BLaER1 treated with 17β-estradiol and CSF1 and Interleukin-3, amounts not matched to agents 10 nM and 100 nM (cell line): ENCODE data around the gene SCAMP4.

Experiments used
- H3K27ac ChIP-seq, 11 experiments: shearing (Covaris generic); formaldehyde crosslinking; 2 replicates each; pipeline ENCODE4 v1.8.1; 2022
- H3K27me3 ChIP-seq, 11 experiments: shearing (Covaris generic); formaldehyde crosslinking; 2 replicates each; pipeline ENCODE4 v1.8.1; 2022
- H3K36me3 ChIP-seq, 11 experiments: shearing (Covaris generic); formaldehyde crosslinking; 2 replicates each; pipeline ENCODE4 v1.8.1; 2022
- H3K4me1 ChIP-seq, 10 experiments: shearing (Covaris generic); formaldehyde crosslinking; 2 replicates each; pipeline ENCODE4 v1.8.1; 2022
- H3K4me2 ChIP-seq, 11 experiments: shearing (Covaris generic); formaldehyde crosslinking; 2 replicates each; pipeline ENCODE4 v1.8.1; 2022
- H3K4me3 ChIP-seq, 10 experiments: shearing (Covaris generic); formaldehyde crosslinking; 2 replicates each; pipeline ENCODE4 v1.8.1; 2022
- H3K9ac ChIP-seq, 11 experiments: shearing (Covaris generic); formaldehyde crosslinking; 2 replicates each; pipeline ENCODE4 v1.8.1; 2022
- H3K9me3 ChIP-seq, 11 experiments: shearing (Covaris generic); formaldehyde crosslinking; replicated peaks in 1 of 11; 2 replicates each; pipeline ENCODE4 v1.8.1; 2022
- H4K20me1 ChIP-seq, 11 experiments: shearing (Covaris generic); formaldehyde crosslinking; 2 replicates each; pipeline ENCODE4 v1.8.1; 2022
- Cebpa-rat ChIP-seq, 11 experiments: shearing (Covaris generic); IDR thresholded peaks; 2 replicates each; pipeline ENCODE4 v1.8.1; 2022

The SCAMP4 gene

DNA sequence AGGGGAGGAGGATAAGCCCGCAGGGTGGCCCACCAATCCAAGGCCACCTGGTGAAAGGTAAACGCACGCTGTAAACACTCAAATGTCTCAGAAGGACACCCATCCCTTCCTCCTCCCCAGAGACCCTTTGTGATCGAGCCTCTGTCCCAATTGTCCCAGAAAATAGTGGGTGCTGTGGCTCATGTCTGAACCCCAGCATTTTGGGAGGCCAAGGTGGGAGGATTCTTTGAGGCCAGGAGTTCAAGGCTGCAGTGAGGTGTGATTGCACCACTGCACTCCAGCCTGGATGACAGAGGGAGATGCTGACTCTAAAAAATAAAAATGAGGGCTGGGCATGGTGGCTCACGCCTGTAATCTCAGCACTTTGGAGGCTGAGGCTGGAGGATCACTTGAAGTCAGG lies 16.8 kb upstream of the SCAMP4 start:
- Histone ChIP-seq H3K4me2 (no peak overlapping the region), H3K4me1 (peaks cover 28 to 53% (median 44%) of the 10 kb centered on the region in 10 experiments), H3K27ac (peak overlapping the region in 1 of 11 experiments; percentile 61; a peak in 1 of 22 replicates), H4K20me1 (peaks cover 14 to 17% (median 17%) of the 10 kb centered on the region in 11 experiments), H3K4me3 (no peak overlapping the region), H3K27me3 (no peaks in the 10 kb centered on the region), H3K9ac (0 out of 22 replicates have a peak overlapping the region, but pooled peaks of 1 of the 11 experiments have one; percentile 29), H3K9me3 (no peaks in the 10 kb centered on the region), H3K36me3 (0 out of 22 replicates have a peak, but pooled peaks cover 0 to under 1% (median 0%) of the 10 kb centered on the region in 11 experiments)
- TF ChIP-seq Cebpa-rat (IDR thresholded peaks at IDR 0.05) = no peak

GRCh38 chr19:1889907-1890306 lies 15.3 kb upstream of the SCAMP4 start:
- H3K27ac ChIP-seq = 0 out of 22 replicates have a peak overlapping the region, but pooled peaks of 1 of the 11 experiments have one; percentile 6
- no peak for TF ChIP-seq Cebpa-rat (IDR thresholded peaks at IDR 0.05)

GRCh38 chr19:1893791-1894190 lies 11.4 kb upstream of the SCAMP4 start:
- TF ChIP-seq Cebpa-rat (IDR thresholded peaks at IDR 0.05) = no peak
- no peaks in the 10 kb centered on the region for H3K36me3 ChIP-seq
- peak overlapping the region in 4 of 11 experiments; percentile 22 to 84 (median 28); a peak in 5 of 22 replicates for H3K27ac ChIP-seq
- H3K4me1 ChIP-seq = peaks cover 36 to 67% (median 60%) of the 10 kb centered on the region in 10 experiments
- H3K27me3 ChIP-seq = no peaks in the 10 kb centered on the region
- no peaks in the 10 kb centered on the region for H3K9me3 ChIP-seq
- H3K9ac ChIP-seq = no peak overlapping the region
- H4K20me1 ChIP-seq = no peaks in the 10 kb centered on the region
- no peak overlapping the region for H3K4me3 ChIP-seq
- H3K4me2 ChIP-seq = peak overlapping the region in 6 of 11 experiments; percentile 8 to 87 (median 58); a peak in 6 of 22 replicates

More at GRCh38 chr19:1889907-1890306, 15.3 kb upstream of the SCAMP4 start:
- no peak overlapping the region for H3K9ac ChIP-seq
- H3K9me3 ChIP-seq = no peaks in the 10 kb centered on the region
- H3K4me1 ChIP-seq = peaks cover 27 to 53% (median 46%) of the 10 kb centered on the region in 10 experiments
- H4K20me1 ChIP-seq = peaks cover 0 to 2% (median 1%) of the 10 kb centered on the region in 11 experiments; a peak in 14 of 22 replicates
- H3K4me3 ChIP-seq = no peak overlapping the region
- no peaks in the 10 kb centered on the region for H3K27me3 ChIP-seq
- H3K36me3 ChIP-seq = no peaks in the 10 kb centered on the region
- H3K4me2 ChIP-seq = no peak overlapping the region

DNA sequence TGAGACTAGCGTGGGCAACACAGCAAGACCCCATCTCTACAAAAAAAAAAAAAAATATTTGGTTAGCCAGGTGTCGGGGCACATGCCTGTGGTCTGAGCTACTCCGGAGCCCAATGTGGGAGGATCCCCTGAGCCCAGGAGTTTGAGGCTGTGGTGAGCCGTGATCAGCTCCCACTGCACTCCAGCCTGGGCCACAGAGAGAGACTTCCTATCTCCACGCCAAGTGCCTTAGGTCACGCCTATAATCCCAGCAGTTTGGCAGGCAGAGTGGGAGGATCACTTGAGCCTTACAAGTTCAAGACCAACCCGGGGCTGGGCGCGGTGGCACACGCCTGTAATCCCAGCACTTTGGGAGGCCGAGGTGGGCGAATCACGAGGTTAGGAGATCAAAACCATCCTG lies 8.7 kb upstream of the SCAMP4 start:
- Histone ChIP-seq H3K4me1 (peaks cover 41 to 71% (median 65%) of the 10 kb centered on the region in 10 experiments), H3K4me2 (peak overlapping the region; percentile 65 to 92 (median 83)), H3K9me3 (no peaks in the 10 kb centered on the region), H3K27ac (peak overlapping the region; percentile 71 to 91 (median 82)), H4K20me1 (no peaks in the 10 kb centered on the region), H3K36me3 (no peaks in the 10 kb centered on the region), H3K9ac (peak overlapping the region; percentile 60 to 80 (median 73); a peak in 20 of 22 replicates), H3K27me3 (no peaks in the 10 kb centered on the region), H3K4me3 (peak overlapping the region in 5 of 10 experiments; percentile 30 to 57 (median 43); a peak in 3 of 20 replicates)
- TF ChIP-seq Cebpa-rat (IDR thresholded peaks at IDR 0.05) = no peak

DNA sequence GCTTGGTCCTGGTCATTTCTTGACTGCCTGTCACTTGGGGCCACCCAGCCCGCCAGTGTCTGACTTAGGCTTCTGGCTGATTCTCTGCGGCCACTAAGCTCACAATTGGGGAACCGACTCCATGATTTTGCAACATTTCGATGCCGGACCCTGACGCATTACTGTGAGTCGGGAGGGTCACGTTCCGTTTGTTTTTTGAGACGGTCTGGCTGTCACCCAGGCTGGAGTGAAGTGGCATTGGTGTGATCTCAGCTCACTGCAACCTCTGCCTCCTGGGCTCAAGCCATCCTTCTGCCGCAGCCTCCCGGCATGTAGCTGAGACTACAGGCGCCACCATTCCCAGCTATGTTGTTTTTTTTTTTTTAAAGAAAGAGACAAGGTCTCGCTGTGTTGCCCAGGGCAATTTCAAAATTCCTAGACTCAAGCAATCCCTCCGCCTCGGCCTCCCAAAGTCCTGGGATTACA lies 3.2 kb upstream of the SCAMP4 start:
- Histone ChIP-seq H4K20me1 (peaks cover under 1 to 14% (median 5%) of the 10 kb centered on the region in 11 experiments; a peak in 18 of 22 replicates), H3K4me3 (no peak overlapping the region), H3K9me3 (no peaks in the 10 kb centered on the region), H3K27ac (peak overlapping the region in 2 of 11 experiments; percentile 20 to 32; a peak in 1 of 22 replicates), H3K4me1 (peaks cover 49 to 79% (median 59%) of the 10 kb centered on the region in 10 experiments), H3K36me3 (peaks cover 0 to 5% (median 0%) of the 10 kb centered on the region in 11 experiments; a peak in 2 of 22 replicates), H3K27me3 (no peaks in the 10 kb centered on the region), H3K4me2 (peak overlapping the region in 5 of 11 experiments; percentile 14 to 48 (median 26); a peak in 10 of 22 replicates), H3K9ac (no peak overlapping the region; a peak in 1 of 22 replicates)
- no peak for TF ChIP-seq Cebpa-rat (IDR thresholded peaks at IDR 0.05)

- no peaks in the 10 kb centered on the region for H3K9me3 ChIP-seq
- peaks cover 0 to 9% (median 0%) of the 10 kb centered on the region in 11 experiments; a peak in 5 of 22 replicates for H3K36me3 ChIP-seq
- peak overlapping the region in 5 of 11 experiments; percentile 17 to 94 (median 82); a peak in 7 of 22 replicates for H3K27ac ChIP-seq
- H3K27me3 ChIP-seq = no peaks in the 10 kb centered on the region
- no peak for TF ChIP-seq Cebpa-rat (IDR thresholded peaks at IDR 0.05)
- H4K20me1 ChIP-seq = peaks cover 10 to 24% (median 14%) of the 10 kb centered on the region in 11 experiments
- H3K4me3 ChIP-seq = no peak overlapping the region
- H3K4me1 ChIP-seq = peaks cover 49 to 80% (median 62%) of the 10 kb centered on the region in 10 experiments
- H3K4me2 ChIP-seq = peak overlapping the region; percentile 56 to 96 (median 80); a peak in 21 of 22 replicates
- H3K9ac ChIP-seq = peak overlapping the region in 6 of 11 experiments; percentile 2 to 87 (median 20); a peak in 4 of 22 replicates
Measured at GRCh38 chr19:1902923-1903322, 2.3 kb upstream of the SCAMP4 start.

- H3K9me3 ChIP-seq = no peaks in the 10 kb centered on the region
- peaks cover 0 to 16% (median 4%) of the 10 kb centered on the region in 11 experiments; a peak in 6 of 22 replicates for H3K36me3 ChIP-seq
- H4K20me1 ChIP-seq = peaks cover 28 to 42% (median 33%) of the 10 kb centered on the region in 11 experiments
- peak overlapping the region; percentile 56 to 96 (median 80) for H3K4me2 ChIP-seq
- no peaks in the 10 kb centered on the region for H3K27me3 ChIP-seq
- peak overlapping the region in 8 of 10 experiments; percentile 51 to 83 (median 67); a peak in 13 of 20 replicates for H3K4me3 ChIP-seq
- H3K4me1 ChIP-seq = peaks cover 64 to 85% (median 76%) of the 10 kb centered on the region in 10 experiments
- peak overlapping the region; percentile 72 to 94 (median 89); a peak in 21 of 22 replicates for H3K27ac ChIP-seq
- TF ChIP-seq Cebpa-rat (IDR thresholded peaks at IDR 0.05) = no peak
- H3K9ac ChIP-seq = peak overlapping the region; percentile 81 to 93 (median 90); a peak in 20 of 22 replicates
Measured at GRCh38 chr19:1904860-1905109, 414 bp upstream of the SCAMP4 start.

DNA sequence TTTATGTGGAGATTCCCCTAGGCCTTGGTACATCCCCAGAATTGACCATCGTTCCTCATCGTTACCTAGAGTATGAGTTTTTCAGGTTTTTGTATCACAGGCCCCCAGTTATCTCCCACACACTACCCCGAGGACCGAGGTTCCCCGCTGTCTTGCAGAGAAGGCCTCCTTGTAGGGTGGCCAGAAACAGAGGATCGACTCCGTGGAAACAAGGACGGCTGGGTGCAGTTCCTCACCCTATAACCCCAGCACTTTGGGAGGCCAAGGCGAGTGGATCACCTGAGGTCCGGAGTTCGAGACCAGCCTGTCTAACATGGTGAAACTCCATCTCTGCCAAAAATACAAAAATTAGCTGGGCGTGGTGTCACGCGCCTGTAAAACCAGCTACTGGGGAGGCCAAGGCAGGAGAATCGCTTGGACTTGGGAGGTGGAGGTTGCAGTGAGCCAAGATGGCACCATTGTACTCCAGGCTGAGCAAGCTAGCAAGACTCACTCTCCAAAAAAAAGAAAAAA lies 720 bp downstream of the SCAMP4 start:
- Histone ChIP-seq H3K4me1 (peaks cover 76 to 94% (median 83%) of the 10 kb centered on the region in 10 experiments), H3K27ac (peak overlapping the region; percentile 82 to 94 (median 89); a peak in 21 of 22 replicates), H3K36me3 (peaks cover 0 to 16% (median 4%) of the 10 kb centered on the region in 11 experiments; a peak in 6 of 22 replicates), H4K20me1 (peaks cover 40 to 53% (median 44%) of the 10 kb centered on the region in 11 experiments), H3K9ac (peak overlapping the region; percentile 81 to 93 (median 90)), H3K9me3 (no peaks in the 10 kb centered on the region), H3K4me2 (peak overlapping the region; percentile 82 to 97 (median 95)), H3K27me3 (no peaks in the 10 kb centered on the region), H3K4me3 (peak overlapping the region; percentile 62 to 83 (median 70))
- no peak for TF ChIP-seq Cebpa-rat (IDR thresholded peaks at IDR 0.05)
